HepG2 (cell line): Measurements from ENCODE around the gene NHSL1. TPM values are rescaled to one million over a fixed set of nuclear protein-coding genes. Genes with fewer than 3 reads are reported as not detected.

ENCODE experiments used
- EP300 ChIP-seq, 3 experiments: sonication (generic) in 1 of 3; formaldehyde crosslinking in 1 of 3; IDR thresholded peaks; 2 replicates each; pipeline versions ENCODE4 v1.5.1 to v1.6.1; 2011 to 2020; ENCODE audit warnings: low read depth in 2 of 3, low read length in 2 of 3, borderline replicate concordance in 1 of 3, improper control_type of control experiment in 1 of 3, mild to moderate bottlenecking in 1 of 3, missing genetic modification reagents in 1 of 3, moderate library complexity in 1 of 3
- ESRRA ChIP-seq: sonication (generic); formaldehyde crosslinking; IDR thresholded peaks from 2 replicates; pipeline ENCODE4 v1.5.1; 2020; ENCODE audit warnings: mild to moderate bottlenecking, low read depth, missing genetic modification reagents
- HOXA3 ChIP-seq: sonication (generic); formaldehyde crosslinking; IDR thresholded peaks from 2 replicates; pipeline ENCODE4 v1.5.0; 2020; ENCODE audit warnings: missing genetic modification reagents
- KLF16 ChIP-seq, 2 experiments: sonication (generic) in 1 of 2; formaldehyde crosslinking in 1 of 2; IDR thresholded peaks; 2 replicates each; pipeline versions ENCODE4 v1.6.1 to v1.8.0; 2016 to 2023; ENCODE audit warnings: missing genetic modification reagents in 2 of 2, missing compliant biosample characterization in 1 of 2
- NR2F6 ChIP-seq, 2 experiments: IDR thresholded peaks; 2 replicates each; pipeline ENCODE4 v1.6.1; 2016; ENCODE audit warnings: antibody characterized with exemption in 1 of 2, mild to moderate bottlenecking in 1 of 2
- PLRG1 ChIP-seq: fragments of 450-650 bp; conservative IDR thresholded peaks from 2 replicates; pipeline ENCODE4 v1.6.1; 2016
- POGZ ChIP-seq: sonication (generic); formaldehyde crosslinking; IDR thresholded peaks from 2 replicates; pipeline ENCODE4 v1.4.0; 2020; ENCODE audit warnings: mild to moderate bottlenecking, missing genetic modification reagents
- PPARG ChIP-seq: conservative IDR thresholded peaks from 2 replicates; pipeline ENCODE4 v1.6.1; 2016; ENCODE audit warnings: missing biosample characterization, missing genetic modification reagents
- PTBP1 ChIP-seq: fragments of 200-400 bp; formaldehyde crosslinking; IDR thresholded peaks from 2 replicates; pipeline ENCODE4 v1.6.1; 2018; ENCODE audit warnings: low read length, low read depth; ENCODE audit not compliant: poor library complexity, severe bottlenecking
- THAP11 ChIP-seq: IDR thresholded peaks from 2 replicates; pipeline ENCODE4 v1.6.1; 2016; ENCODE audit warnings: missing biosample characterization, missing genetic modification reagents
- ZFP1 ChIP-seq: IDR thresholded peaks from 2 replicates; pipeline ENCODE4 v1.6.1; 2016
- ZFP36L2 ChIP-seq: sonication (generic); formaldehyde crosslinking; IDR thresholded peaks from 2 replicates; pipeline ENCODE4 v1.4.0; 2020; ENCODE audit warnings: missing genetic modification reagents
- ZKSCAN1 ChIP-seq: fragments of 150-350 bp; IDR thresholded peaks from 2 replicates; pipeline ENCODE4 v1.6.1; 2014; ENCODE audit warnings: low read length
- ZKSCAN5 ChIP-seq: sonication (generic); formaldehyde crosslinking; IDR thresholded peaks from 2 replicates; pipeline ENCODE4 v1.5.1; 2020; ENCODE audit warnings: mild to moderate bottlenecking, missing genetic modification reagents
- ZNF225 ChIP-seq: sonication (generic); formaldehyde crosslinking; IDR thresholded peaks from 2 replicates; pipeline ENCODE4 v1.4.0; 2020; ENCODE audit warnings: mild to moderate bottlenecking, missing genetic modification reagents
- ZNF230 ChIP-seq: sonication (generic); formaldehyde crosslinking; IDR thresholded peaks from 2 replicates; pipeline ENCODE4 v1.4.0; 2020; ENCODE audit warnings: mild to moderate bottlenecking, missing genetic modification reagents
- ZNF816 ChIP-seq: sonication (generic); formaldehyde crosslinking; IDR thresholded peaks from 2 replicates; pipeline ENCODE4 v1.8.0; 2022; ENCODE audit warnings: missing genetic modification reagents, mild to moderate bottlenecking, borderline replicate concordance
- polyA plus RNA-seq, 8 experiments: library from polyadenylated mRNA; depleted of rRNA in 3 of 8; stranded (reverse) in 7 of 8; unstranded in 1 of 8; fragments of >200 nt; fragmentation: Illumina TruSeq in 4 of 8; extraction: Trizol in 4 of 8; gene quantifications; 2 replicates each; pipeline versions ENCODE4 v1.2.1 to v1.2.3, GENCODE V29; 2011 to 2016; ENCODE audit warnings: low read depth in 4 of 8, missing spikeins in 1 of 8, mixed read lengths in 1 of 8; ENCODE audit not compliant: insufficient read depth in 1 of 8
- total RNA-seq, 5 experiments: library from RNA; depleted of rRNA; stranded (reverse); fragments of >200 nt; fragmentation: Illumina TruSeq; extraction: Trizol; gene quantifications; 2 replicates each; pipeline ENCODE4 v1.2.3, GENCODE V29; 2016; ENCODE audit warnings: low read depth in 1 of 5
- TF ChIP-seq, protein P1 (sequence below): sonication (generic); formaldehyde crosslinking; IDR thresholded peaks from 2 replicates; pipeline ENCODE4 v1.8.0; 2022; ENCODE audit warnings: missing genetic modification reagents, mild to moderate bottlenecking, inconsistent platforms, borderline replicate concordance
- TF ChIP-seq, protein P2 (sequence below): sonication (generic); formaldehyde crosslinking; IDR thresholded peaks from 2 replicates; pipeline ENCODE4 v1.4.0; 2020; ENCODE audit warnings: missing genetic modification reagents, borderline replicate concordance
- TF ChIP-seq, protein P3 (sequence below): IDR thresholded peaks from 2 replicates; pipeline ENCODE4 v1.6.1; 2012; ENCODE audit warnings: low read depth, low read length, improper control_type of control experiment
- TF ChIP-seq, protein P4 (sequence below), 2 experiments: sonication (generic) in 1 of 2; formaldehyde crosslinking in 1 of 2; IDR thresholded peaks; 2 replicates each; pipeline versions ENCODE4 v1.6.1 to v1.9.0; 2014 to 2022; ENCODE audit warnings: antibody characterized with exemption in 1 of 2, borderline replicate concordance in 1 of 2, inconsistent platforms in 1 of 2, low read depth in 1 of 2, missing genetic modification reagents in 1 of 2

The NHSL1 gene
- total and polyA plus RNA-seq, 2 of the 13 experiments (the other 11 are each of a cell fraction or from before 2014, with no cell fraction given), result 24.9 to 53.6 TPM

DNA sequence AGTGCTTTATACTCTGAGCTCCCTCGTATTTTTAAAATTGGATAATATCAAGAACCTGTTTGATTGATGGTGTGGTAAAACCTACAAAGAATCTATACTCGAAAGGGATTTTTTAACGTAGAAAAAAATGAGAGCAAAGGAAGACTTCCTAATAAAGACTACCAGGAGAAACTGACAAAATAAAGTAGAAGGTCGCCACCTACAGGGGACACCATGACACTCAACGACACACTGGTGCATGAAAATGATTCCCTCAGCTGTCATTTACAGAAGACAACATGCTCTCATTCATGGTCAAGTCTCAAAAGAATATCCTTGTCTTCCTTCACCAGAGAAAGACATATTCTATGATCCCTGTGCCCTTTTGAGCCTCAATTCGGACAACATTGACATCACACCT is 10.1 kb upstream of the NHSL1 start (continued):
- TF ChIP-seq, protein P1, sequence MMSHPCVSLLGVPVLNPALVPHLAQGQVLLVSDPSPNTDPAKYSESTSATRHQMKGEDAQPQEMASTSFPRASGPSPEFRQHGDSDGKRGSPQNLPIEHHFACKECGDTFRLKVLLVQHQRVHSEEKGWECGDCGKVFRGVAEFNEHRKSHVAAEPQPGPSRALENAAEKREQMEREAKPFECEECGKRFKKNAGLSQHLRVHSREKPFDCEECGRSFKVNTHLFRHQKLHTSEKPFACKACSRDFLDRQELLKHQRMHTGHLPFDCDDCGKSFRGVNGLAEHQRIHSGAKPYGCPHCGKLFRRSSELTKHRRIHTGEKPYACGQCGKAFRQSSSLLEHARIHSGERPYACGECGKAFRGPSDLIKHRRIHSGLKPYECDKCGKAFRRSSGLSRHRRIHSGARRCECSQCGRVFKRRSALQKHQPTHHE (CRISPR knock-in tag), result no peak
- no peak for TF ChIP-seq ZKSCAN5 (CRISPR knock-in tag)
- no peak for TF ChIP-seq ZKSCAN1
- no peak for TF ChIP-seq PLRG1
- TF ChIP-seq THAP11 (CRISPR knock-in tag), result no peak
- no peak for TF ChIP-seq PTBP1
- no peak for TF ChIP-seq ZNF816 (CRISPR knock-in tag)
- TF ChIP-seq KLF16 (CRISPR knock-in tag; IDR thresholded peaks at IDR 0.05), result no peak
- TF ChIP-seq, protein P2, sequence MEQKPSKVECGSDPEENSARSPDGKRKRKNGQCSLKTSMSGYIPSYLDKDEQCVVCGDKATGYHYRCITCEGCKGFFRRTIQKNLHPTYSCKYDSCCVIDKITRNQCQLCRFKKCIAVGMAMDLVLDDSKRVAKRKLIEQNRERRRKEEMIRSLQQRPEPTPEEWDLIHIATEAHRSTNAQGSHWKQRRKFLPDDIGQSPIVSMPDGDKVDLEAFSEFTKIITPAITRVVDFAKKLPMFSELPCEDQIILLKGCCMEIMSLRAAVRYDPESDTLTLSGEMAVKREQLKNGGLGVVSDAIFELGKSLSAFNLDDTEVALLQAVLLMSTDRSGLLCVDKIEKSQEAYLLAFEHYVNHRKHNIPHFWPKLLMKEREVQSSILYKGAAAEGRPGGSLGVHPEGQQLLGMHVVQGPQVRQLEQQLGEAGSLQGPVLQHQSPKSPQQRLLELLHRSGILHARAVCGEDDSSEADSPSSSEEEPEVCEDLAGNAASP (CRISPR knock-in tag), result peak; percentile 29; the same call in 1 of the 2 replicates
- TF ChIP-seq, protein P3, sequence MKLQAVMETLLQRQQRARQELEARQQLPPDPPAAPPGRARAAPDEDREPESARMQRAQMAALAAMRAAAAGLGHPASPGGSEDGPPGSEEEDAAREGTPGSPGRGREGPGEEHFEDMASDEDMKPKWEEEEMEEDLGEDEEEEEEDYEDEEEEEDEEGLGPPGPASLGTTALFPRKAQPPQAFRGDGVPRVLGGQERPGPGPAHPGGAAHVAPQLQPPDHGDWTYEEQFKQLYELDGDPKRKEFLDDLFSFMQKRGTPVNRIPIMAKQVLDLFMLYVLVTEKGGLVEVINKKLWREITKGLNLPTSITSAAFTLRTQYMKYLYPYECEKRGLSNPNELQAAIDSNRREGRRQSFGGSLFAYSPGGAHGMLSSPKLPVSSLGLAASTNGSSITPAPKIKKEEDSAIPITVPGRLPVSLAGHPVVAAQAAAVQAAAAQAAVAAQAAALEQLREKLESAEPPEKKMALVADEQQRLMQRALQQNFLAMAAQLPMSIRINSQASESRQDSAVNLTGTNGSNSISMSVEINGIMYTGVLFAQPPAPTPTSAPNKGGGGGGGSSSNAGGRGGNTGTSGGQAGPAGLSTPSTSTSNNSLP, result no peak
- TF ChIP-seq ZNF230 (CRISPR knock-in tag), result no peak
- TF ChIP-seq PPARG, result 0 out of 2 replicates have a peak, but pooled peaks have one; percentile 26
- TF ChIP-seq POGZ (CRISPR knock-in tag), result no peak
- TF ChIP-seq ZFP36L2 (CRISPR knock-in tag), result no peak
- TF ChIP-seq ESRRA (CRISPR knock-in tag), result no peak
- TF ChIP-seq, protein P4, sequence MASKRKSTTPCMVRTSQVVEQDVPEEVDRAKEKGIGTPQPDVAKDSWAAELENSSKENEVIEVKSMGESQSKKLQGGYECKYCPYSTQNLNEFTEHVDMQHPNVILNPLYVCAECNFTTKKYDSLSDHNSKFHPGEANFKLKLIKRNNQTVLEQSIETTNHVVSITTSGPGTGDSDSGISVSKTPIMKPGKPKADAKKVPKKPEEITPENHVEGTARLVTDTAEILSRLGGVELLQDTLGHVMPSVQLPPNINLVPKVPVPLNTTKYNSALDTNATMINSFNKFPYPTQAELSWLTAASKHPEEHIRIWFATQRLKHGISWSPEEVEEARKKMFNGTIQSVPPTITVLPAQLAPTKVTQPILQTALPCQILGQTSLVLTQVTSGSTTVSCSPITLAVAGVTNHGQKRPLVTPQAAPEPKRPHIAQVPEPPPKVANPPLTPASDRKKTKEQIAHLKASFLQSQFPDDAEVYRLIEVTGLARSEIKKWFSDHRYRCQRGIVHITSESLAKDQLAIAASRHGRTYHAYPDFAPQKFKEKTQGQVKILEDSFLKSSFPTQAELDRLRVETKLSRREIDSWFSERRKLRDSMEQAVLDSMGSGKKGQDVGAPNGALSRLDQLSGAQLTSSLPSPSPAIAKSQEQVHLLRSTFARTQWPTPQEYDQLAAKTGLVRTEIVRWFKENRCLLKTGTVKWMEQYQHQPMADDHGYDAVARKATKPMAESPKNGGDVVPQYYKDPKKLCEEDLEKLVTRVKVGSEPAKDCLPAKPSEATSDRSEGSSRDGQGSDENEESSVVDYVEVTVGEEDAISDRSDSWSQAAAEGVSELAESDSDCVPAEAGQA (IDR thresholded peaks at IDR 0.05; ENCODE audit: low read depth), result no peak
- TF ChIP-seq, protein P4 (CRISPR knock-in tag; IDR thresholded peaks at IDR 0.05; ENCODE audit: borderline replicate concordance), result no peak
- no peak for TF ChIP-seq HOXA3 (CRISPR knock-in tag)
- TF ChIP-seq ZNF225 (CRISPR knock-in tag), result no peak
- no peak for TF ChIP-seq ZFP1 (CRISPR knock-in tag)
- no peak for TF ChIP-seq EP300 (IDR thresholded peaks at IDR 0.05; ENCODE audit: low read depth in 2 of 2, low read length in 2 of 2)
- no peak for TF ChIP-seq EP300 (CRISPR knock-in tag; IDR thresholded peaks at IDR 0.05; ENCODE audit: borderline replicate concordance)
- no peak for TF ChIP-seq NR2F6 (IDR thresholded peaks at IDR 0.05)
- TF ChIP-seq NR2F6 (CRISPR knock-in tag; IDR thresholded peaks at IDR 0.05), result no peak
